Measurements from ENCODE around the gene PARD3. TPM values are rescaled to one million over a fixed set of nuclear protein-coding genes. Genes with fewer than 3 reads are reported as not detected.

PARD3 gene
- total RNA-seq, 1 experiment from 2014 or later: 46.3 TPM

DNA sequence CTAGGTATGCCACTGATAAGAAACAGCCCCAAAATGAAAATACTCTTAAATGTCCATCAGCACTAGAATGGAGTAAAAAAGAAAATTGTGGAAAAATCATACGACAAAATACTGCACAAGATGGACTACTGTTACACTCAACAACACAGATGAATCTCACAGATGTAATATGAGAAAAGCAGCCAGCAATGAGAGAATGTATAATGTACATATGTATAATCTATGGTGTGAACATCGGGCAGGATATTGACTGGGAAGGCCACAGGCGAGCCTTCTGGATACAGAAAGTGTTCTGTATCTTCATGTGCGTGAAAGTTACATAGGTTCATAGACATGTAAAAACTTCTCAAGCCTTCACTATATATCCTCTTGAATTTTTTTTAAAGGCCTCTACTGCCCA lies 212.6 kb downstream of the PARD3 start:
- H2AFZ ChIP-seq (ENCODE audit: low read depth, low read length, poor library complexity, severe bottlenecking): no peak overlapping the region
- DNase-seq (ENCODE audit: low read depth, low spot score) (no peak), ATAC-seq (no peak)
- CTCF ChIA-PET: no interaction called here
- H3K4me3 ChIP-seq (replicated peaks in 1 of 2; ENCODE audit: low read depth in 1 of 2, low read length in 2 of 2): no peak overlapping the region
- H3K9ac ChIP-seq (ENCODE audit: low read length): no peak overlapping the region
- H3K9me3 ChIP-seq (ENCODE audit: control insufficient read depth in 1 of 2, insufficient read depth in 1 of 2, low read depth in 1 of 2, low read length in 2 of 2): no peaks in the 10 kb centered on the region
- no peak overlapping the region for H3K4me2 ChIP-seq (ENCODE audit: low read length)
- H3K27ac ChIP-seq (ENCODE audit: low read depth, low read length): no peak overlapping the region
- no peaks in the 10 kb centered on the region for H4K20me1 ChIP-seq (ENCODE audit: insufficient read depth)
- intact Hi-C loops (cut with micrococcal nuclease): no loop called here
- peaks cover 13% of the 10 kb centered on the region for H3K79me2 ChIP-seq (ENCODE audit: insufficient read depth, low read length)
- RAD21 ChIA-PET (ENCODE audit: low non-redundant PET in 1 of 2, low total read pairs in 2 of 2, uncharacterized antibody in 2 of 2, unreplicated experiment in 2 of 2): no interaction called here
- H3K27me3 ChIP-seq (ENCODE audit: insufficient read depth, low read length): no peaks in the 10 kb centered on the region
- TF ChIP-seq CEBPB (IDR thresholded peaks at IDR 0.05; ENCODE audit: low read depth) (no peak), ZFX (IDR thresholded peaks at IDR 0.05) (no peak), JUND (IDR thresholded peaks at IDR 0.05) (no peak), ELF1 (IDR thresholded peaks at IDR 0.05; ENCODE audit: borderline replicate concordance, low read depth) (no peak)
- TF ChIP-seq, protein P1, sequence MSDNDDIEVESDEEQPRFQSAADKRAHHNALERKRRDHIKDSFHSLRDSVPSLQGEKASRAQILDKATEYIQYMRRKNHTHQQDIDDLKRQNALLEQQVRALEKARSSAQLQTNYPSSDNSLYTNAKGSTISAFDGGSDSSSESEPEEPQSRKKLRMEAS (IDR thresholded peaks at IDR 0.05): no peak
- no peaks in the 10 kb centered on the region for H3K36me3 ChIP-seq (ENCODE audit: control insufficient read depth in 1 of 2, insufficient read depth in 2 of 2, low read length in 2 of 2)
- no TSS peak for BruUV-seq (replicated peaks)
- POLR2A ChIA-PET: no interaction called here
- no peaks in the 10 kb centered on the region for H3K9me2 ChIP-seq (ENCODE audit: insufficient read depth)
- 0 out of 4 replicates have a peak, but pooled peaks cover 0 to 3% of the 10 kb centered on the region in 2 experiments for H3K4me1 ChIP-seq (ENCODE audit: control insufficient read depth in 1 of 2, insufficient read depth in 2 of 2, low read length in 2 of 2)

DNA sequence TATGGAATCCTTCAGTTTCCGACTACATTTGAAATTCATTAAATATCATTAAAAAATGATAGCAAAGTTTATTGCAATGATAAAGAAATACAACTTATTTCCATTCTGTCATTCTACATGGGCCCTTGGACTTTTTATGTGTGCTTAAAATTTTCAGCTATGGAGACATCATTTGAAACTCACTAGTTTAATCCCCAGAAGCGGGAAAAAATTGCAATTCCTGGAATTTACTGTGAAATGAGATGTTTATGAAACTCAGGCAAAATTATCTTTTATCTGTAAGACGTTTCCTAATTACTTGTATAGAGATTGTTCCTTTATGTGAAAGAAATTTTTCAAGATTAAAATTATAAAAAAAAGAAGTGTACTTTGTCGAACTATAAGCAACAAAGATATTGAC lies 213.4 kb downstream of the PARD3 start:
- Histone ChIP-seq H3K9ac (ENCODE audit: low read length) (no peak overlapping the region), H4K20me1 (ENCODE audit: insufficient read depth) (no peaks in the 10 kb centered on the region), H3K36me3 (ENCODE audit: control insufficient read depth in 1 of 2, insufficient read depth in 2 of 2, low read length in 2 of 2) (no peaks in the 10 kb centered on the region), H3K79me2 (ENCODE audit: insufficient read depth, low read length) (peaks cover 13% of the 10 kb centered on the region), H3K4me2 (ENCODE audit: low read length) (no peak overlapping the region), H3K27me3 (ENCODE audit: insufficient read depth, low read length) (no peaks in the 10 kb centered on the region), H3K9me2 (ENCODE audit: insufficient read depth) (no peaks in the 10 kb centered on the region), H3K27ac (ENCODE audit: low read depth, low read length) (no peak overlapping the region), H3K4me3 (replicated peaks in 1 of 2; ENCODE audit: low read depth in 1 of 2, low read length in 2 of 2) (no peak overlapping the region), H3K9me3 (ENCODE audit: control insufficient read depth in 1 of 2, insufficient read depth in 1 of 2, low read depth in 1 of 2, low read length in 2 of 2) (no peaks in the 10 kb centered on the region), H3K4me1 (ENCODE audit: control insufficient read depth in 1 of 2, insufficient read depth in 2 of 2, low read length in 2 of 2) (0 out of 4 replicates have a peak, but pooled peaks cover 0 to 3% of the 10 kb centered on the region in 2 experiments), H2AFZ (ENCODE audit: low read depth, low read length, poor library complexity, severe bottlenecking) (no peak overlapping the region)
- CTCF ChIA-PET: no interaction called here
- ATAC-seq (no peak), DNase-seq (ENCODE audit: low read depth, low spot score) (no peak)
- RAD21 ChIA-PET (ENCODE audit: low non-redundant PET in 1 of 2, low total read pairs in 2 of 2, uncharacterized antibody in 2 of 2, unreplicated experiment in 2 of 2): no interaction called here
- intact Hi-C loops (cut with micrococcal nuclease): no loop called here
- BruUV-seq (replicated peaks): no TSS peak
- POLR2A ChIA-PET: no interaction called here
- no peak for TF ChIP-seq EZH2phosphoT487 (IDR thresholded peaks at IDR 0.05; ENCODE audit: borderline replicate concordance)
- TF ChIP-seq, protein P2, sequence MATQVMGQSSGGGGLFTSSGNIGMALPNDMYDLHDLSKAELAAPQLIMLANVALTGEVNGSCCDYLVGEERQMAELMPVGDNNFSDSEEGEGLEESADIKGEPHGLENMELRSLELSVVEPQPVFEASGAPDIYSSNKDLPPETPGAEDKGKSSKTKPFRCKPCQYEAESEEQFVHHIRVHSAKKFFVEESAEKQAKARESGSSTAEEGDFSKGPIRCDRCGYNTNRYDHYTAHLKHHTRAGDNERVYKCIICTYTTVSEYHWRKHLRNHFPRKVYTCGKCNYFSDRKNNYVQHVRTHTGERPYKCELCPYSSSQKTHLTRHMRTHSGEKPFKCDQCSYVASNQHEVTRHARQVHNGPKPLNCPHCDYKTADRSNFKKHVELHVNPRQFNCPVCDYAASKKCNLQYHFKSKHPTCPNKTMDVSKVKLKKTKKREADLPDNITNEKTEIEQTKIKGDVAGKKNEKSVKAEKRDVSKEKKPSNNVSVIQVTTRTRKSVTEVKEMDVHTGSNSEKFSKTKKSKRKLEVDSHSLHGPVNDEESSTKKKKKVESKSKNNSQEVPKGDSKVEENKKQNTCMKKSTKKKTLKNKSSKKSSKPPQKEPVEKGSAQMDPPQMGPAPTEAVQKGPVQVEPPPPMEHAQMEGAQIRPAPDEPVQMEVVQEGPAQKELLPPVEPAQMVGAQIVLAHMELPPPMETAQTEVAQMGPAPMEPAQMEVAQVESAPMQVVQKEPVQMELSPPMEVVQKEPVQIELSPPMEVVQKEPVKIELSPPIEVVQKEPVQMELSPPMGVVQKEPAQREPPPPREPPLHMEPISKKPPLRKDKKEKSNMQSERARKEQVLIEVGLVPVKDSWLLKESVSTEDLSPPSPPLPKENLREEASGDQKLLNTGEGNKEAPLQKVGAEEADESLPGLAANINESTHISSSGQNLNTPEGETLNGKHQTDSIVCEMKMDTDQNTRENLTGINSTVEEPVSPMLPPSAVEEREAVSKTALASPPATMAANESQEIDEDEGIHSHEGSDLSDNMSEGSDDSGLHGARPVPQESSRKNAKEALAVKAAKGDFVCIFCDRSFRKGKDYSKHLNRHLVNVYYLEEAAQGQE (IDR thresholded peaks at IDR 0.05; ENCODE audit: low read depth): no peak
- TF ChIP-seq TCF7L2 (IDR thresholded peaks at IDR 0.05; ENCODE audit: borderline replicate concordance, extremely low read depth, insufficient read depth, insufficient read length): no peak
- no peak for TF ChIP-seq SIN3A (IDR thresholded peaks at IDR 0.05; ENCODE audit: low read depth)
- TF ChIP-seq ELF1 (IDR thresholded peaks at IDR 0.05; ENCODE audit: borderline replicate concordance, low read depth): no peak
- no peak for TF ChIP-seq JUND (IDR thresholded peaks at IDR 0.05)
- TF ChIP-seq POLR2A (IDR thresholded peaks at IDR 0.05; ENCODE audit: borderline replicate concordance, extremely low read depth, insufficient read depth, insufficient read length): no peak
- TF ChIP-seq, protein P3, sequence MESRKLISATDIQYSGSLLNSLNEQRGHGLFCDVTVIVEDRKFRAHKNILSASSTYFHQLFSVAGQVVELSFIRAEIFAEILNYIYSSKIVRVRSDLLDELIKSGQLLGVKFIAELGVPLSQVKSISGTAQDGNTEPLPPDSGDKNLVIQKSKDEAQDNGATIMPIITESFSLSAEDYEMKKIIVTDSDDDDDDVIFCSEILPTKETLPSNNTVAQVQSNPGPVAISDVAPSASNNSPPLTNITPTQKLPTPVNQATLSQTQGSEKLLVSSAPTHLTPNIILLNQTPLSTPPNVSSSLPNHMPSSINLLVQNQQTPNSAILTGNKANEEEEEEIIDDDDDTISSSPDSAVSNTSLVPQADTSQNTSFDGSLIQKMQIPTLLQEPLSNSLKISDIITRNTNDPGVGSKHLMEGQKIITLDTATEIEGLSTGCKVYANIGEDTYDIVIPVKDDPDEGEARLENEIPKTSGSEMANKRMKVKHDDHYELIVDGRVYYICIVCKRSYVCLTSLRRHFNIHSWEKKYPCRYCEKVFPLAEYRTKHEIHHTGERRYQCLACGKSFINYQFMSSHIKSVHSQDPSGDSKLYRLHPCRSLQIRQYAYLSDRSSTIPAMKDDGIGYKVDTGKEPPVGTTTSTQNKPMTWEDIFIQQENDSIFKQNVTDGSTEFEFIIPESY (IDR thresholded peaks at IDR 0.05; ENCODE audit: extremely low read depth, insufficient replicate concordance, low read length): no peak
- no peak for TF ChIP-seq POLR2AphosphoS5 (IDR thresholded peaks at IDR 0.05; ENCODE audit: low read depth, low read length)
- TF ChIP-seq ZNF274 (IDR thresholded peaks at IDR 0.05; ENCODE audit: low read depth, low read length): no peak
- TF ChIP-seq RAD21 (IDR thresholded peaks at IDR 0.05; ENCODE audit: low read depth): no peak
- no peak for TF ChIP-seq EGR1 (IDR thresholded peaks at IDR 0.05; ENCODE audit: low read depth)
- TF ChIP-seq, protein P1 (IDR thresholded peaks at IDR 0.05): no peak
- no peak for TF ChIP-seq CBX3 (IDR thresholded peaks at IDR 0.05; ENCODE audit: low read depth)

Measured in HCT116 (cell line).